HG03066 (cell line): Measurements from ENCODE around the gene SYPL2.
"Not testable (repeated sequence)": the region's sequence is repeated elsewhere in the genome, so short reads cannot be mapped to it uniquely, and the experiment has no call there.

Experiments
- ATAC-seq: cut with Tn5 transposase; IDR thresholded peaks from one replicate; pipeline ENCODE4 v1.9.1; 2021; ENCODE audit warnings: low read depth; ENCODE audit not compliant: unreplicated experiment

SYPL2 gene

GRCh38 chr1:109468903-109469302 lies 2.6 kb downstream of the SYPL2 start:
- ATAC-seq: no peak

- no peak for ATAC-seq
Observed at GRCh38 chr1:109470245-109470644, 3.9 kb downstream of the SYPL2 start.

DNA sequence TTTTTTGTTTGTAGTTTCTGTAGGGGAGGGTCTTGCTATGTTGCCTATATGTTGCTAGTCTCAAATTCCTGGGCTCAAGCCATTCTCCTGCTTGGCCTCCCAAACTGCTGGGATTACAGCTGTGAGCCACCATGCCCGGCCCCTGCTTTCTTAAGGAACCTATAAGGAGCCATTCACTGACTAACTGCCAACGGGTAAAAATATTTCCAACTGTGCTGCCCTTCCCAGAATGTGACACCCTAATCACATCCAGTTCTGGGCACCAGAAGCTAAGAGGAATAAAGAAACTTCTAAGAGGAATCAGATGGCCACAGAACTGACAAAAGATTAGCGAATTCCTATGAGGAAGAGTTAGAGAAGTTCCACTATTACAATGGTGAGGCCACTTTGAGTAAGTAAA lies 6.4 kb downstream of the SYPL2 start:
- ATAC-seq: no peak

- ATAC-seq: not testable (repeated sequence)
Observed at GRCh38 chr1:109473284-109474057, 7.1 kb downstream of the SYPL2 start.

DNA sequence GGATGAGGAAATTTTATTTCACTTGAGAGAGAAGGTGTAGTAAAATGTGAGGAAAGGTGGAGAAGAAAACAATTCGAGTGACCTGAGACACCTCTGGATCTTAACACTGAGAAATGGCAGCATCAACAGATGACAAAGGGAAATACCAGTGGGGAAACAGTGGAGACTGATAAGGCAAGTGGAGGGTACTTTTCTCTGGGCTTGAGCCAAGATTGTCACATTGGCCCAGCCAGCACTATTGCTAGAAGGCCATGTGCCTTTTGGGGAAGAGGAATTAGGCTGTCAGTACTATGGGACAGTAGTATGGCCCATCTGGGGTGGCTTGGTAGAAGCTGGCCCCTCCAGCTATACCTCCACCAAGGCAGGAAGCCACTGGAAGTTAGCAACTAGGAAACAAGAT lies 8.4 kb downstream of the SYPL2 start:
- ATAC-seq: no peak

DNA sequence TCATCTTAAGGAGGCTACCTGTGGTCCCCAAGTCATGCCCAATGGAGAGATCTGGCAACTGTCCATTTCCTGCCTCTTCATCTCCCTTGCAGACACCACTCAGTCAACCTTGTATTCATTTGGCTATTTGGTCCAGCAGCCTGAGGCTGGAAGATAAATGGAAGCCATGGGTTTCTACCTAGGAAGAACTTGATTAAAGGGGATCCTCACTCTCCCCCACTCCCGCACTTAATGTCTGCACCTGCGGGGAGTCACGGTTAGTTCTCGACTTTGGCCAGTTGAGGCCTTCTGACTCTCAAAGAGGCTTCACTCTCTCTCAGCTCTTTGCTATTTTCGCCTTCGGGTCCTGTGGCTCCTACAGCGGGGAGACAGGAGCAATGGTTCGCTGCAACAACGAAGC lies 8.9 kb downstream of the SYPL2 start:
- ATAC-seq: no peak

GRCh38 chr1:109476825-109477224 lies 10.5 kb downstream of the SYPL2 start:
- no peak for ATAC-seq

GRCh38 chr1:109477821-109478220 lies 11.5 kb downstream of the SYPL2 start:
- no peak for ATAC-seq

DNA sequence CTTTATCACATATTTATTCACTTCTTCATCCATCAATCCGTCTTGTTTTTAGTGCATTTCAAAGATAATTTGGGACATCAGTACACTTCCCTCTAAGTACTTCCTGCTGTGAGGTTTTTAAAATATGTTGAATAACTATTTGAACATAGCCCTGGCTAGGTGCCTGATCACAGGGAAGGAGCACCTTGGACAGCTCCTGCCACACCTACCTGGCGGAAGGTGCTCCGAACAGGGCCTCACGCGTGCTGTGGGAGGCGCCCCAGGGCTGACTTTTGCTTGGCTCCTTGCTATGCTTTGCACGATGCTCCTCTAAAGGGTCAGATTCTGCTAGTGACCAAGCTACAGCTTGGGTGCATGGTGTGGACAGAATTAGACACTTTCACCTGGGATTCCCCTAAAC lies 12.5 kb downstream of the SYPL2 start:
- no peak for ATAC-seq

DNA sequence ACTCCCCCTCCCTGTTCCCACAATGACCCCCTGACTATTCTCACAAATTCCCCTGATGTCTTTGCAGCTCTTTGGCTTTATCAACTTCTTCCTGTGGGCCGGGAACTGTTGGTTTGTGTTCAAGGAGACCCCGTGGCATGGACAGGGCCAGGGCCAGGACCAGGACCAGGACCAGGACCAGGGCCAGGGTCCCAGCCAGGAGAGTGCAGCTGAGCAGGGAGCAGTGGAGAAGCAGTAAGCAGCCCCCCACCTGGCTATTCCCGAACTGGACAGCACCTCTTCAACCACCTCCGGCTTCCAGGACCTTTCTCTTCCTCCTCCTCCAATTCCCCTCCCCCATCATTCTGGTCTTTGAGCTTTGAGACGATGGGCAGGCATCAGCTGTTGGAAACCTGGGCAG lies 13.0 kb downstream of the SYPL2 start:
- no peak for ATAC-seq

DNA sequence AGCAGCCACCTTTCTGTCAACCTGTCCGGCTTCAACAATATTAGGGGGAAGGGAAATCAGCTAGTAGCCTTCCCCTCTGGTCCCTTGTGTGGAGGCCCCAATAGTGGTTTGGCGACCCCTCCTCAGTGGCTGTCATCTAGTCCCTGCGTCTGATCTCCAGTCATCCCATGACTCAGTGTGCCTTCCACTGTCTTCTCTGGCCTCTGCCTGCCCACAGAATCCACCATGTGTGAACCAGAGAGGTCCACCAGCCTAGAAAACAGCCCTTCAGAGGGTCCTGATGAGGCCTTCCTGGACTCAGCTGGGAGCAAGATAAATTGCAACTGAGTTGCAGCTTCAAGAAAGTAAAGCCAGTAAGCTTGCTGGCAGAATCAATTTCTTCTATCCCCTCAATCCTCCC lies 13.6 kb downstream of the SYPL2 start:
- no peak for ATAC-seq

DNA sequence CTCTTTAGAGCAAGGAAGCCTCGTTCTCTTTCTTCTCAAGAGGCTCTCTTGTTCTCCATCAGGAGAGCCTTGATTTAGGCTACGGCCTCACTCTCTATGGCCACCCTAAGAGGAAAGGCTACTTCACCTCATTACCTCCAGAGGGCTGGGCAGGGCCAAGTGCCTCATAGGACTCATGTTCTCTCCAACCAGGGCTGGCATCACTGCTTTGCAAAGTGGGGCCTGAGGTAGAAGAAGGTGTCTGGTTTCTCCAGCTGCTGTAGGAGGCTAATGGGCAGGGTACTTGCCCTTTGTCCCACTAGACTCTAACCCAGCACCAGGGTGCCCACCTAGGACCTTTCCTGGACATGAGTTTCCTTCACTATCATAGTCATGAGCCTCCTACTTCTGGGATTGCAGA lies 15.3 kb downstream of the SYPL2 start:
- no peak for ATAC-seq

GRCh38 chr1:109482242-109482641 lies 15.9 kb downstream of the SYPL2 start:
- no peak for ATAC-seq

DNA sequence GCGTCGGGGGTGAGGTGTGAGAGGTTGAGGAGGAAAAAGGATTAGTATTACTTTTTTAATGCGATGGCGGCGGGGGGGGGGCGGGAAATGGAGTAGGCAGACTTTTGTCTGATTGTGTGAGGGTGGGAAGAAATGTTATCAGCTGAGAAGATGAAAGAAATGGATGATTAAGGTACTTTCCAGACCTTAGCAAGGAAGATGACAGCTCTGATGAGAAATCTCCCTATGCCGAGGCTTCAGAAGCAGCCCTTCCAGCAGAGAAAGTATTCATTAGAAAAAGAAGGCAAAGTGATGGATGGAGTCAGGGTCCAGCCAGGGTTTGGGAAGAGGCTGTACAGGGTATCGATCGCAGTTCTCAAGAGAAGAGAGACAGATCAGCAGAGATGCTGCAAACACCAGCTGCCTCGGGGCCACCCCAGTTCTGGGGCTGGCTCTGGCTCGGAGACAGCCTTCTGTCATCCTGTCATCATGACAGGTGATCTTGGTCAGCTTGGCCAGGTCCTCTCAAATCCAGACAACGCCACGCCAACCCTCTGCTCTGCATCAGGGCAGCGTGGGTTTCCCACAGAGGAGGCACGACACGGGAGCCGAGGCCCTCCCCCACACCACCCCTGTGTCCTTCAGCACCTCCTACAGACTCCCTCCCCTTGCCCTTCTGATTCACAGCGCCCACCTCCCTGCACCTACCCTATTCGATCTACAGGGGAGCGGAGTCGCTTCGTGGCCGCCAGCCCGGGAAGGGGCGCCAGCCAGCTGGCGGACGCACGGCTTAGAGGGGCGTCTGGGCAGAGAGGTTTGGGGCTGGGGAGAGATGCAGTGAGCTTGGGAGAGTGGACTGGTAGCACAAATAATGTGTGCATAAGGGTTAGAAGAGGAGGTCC lies 16.7 kb downstream of the SYPL2 start:
- ATAC-seq: peak; percentile 21

- ATAC-seq: peak; percentile 85
Observed at GRCh38 chr1:109483672-109484518, 17.5 kb downstream of the SYPL2 start, which contains the start of gene ATXN7L2. Gene ATXN7L2, plus strand, starts transcription at chr1:109483905. Its CDS starts 49 bp downstream, at chr1:109483954.

DNA sequence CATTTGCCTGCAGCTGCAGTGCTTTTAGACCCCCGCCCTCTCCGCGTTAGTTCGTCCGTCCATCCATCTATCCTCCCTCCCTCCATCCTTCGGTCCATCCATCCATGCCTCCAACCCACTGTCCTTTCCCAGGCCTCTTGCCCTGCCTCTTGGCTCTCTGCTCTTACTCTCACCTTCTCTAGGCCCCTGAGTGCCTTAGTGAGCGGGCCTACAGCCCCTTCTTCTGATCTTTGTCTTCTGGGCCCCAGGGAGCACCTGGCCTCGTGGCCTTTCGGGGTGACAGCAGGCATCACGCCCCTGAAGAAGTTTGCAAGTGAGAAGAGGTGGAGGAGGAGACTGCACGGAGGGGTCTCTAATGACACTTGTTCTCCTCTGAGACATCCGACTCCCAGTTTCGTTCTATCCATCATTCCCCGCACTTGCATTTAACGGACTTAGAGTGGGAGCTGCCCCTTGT lies 18.2 kb downstream of the SYPL2 start:
- no peak for ATAC-seq

DNA sequence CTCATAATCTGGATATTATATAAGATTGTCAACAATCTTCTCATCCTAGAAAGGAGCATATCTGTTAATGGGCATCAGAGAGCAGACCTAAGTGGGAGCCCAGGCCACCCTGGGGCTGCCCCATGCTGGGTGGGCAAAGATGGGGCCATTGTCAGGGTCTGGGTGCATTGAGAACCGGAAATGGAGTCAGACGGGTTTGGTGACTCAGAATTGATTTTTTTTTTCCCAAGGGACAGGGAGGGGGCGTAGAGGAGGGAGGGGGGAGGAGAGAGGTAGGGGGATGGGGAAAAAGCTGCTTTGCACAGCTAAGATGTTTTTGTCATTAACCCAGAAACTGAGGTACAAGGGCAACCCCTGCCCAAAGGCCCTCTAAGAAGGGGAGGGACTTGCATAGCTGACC lies 18.7 kb downstream of the SYPL2 start:
- ATAC-seq: no peak

DNA sequence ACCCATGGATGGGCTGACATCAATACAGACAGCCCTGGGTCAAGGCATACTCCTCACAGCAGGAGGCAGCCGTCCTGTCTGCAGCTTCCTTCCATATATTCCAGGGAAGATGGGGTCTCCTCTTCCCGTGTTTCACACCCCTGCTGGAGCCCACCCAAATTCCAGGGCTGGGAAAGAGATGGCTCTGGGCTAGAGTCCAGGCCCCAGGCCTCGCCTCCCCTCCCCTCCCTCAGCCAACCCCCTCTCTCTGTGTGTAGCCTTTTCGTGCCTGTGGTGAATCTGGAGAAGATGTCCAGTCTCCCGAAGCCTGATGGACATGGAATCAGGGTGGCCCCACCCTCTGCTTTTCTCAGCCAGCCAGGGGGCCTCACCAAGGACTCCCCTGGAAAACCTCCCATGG lies 20.9 kb downstream of the SYPL2 start:
- no peak for ATAC-seq

GRCh38 chr1:109488201-109488600 lies 21.9 kb downstream of the SYPL2 start:
- ATAC-seq: no peak

GRCh38 chr1:109488696-109489095 lies 22.4 kb downstream of the SYPL2 start:
- ATAC-seq: no peak
